CD4-positive, alpha-beta T cell treated with Interferon gamma for 1 hour (primary cell): ENCODE data around the gene VLDLR.
A peak's percentile ranks its signal among the peaks of the same experiment; 100 is the strongest.

Source experiments
- DNase-seq: peaks from one replicate; pipeline ENCODE4 v3.0.0-alpha.2; 2020

VLDLR gene

GRCh38 chr9:2622461-2623287, 1.1 kb downstream of the VLDLR start:
- DNase-seq: no peak

GRCh38 chr9:2623288-2624050, 1.9 kb downstream of the VLDLR start:
- no peak for DNase-seq

- DNase-seq: no peak
These were observed 2.6 kb downstream of the VLDLR start for GRCh38 chr9:2624051-2624682.

- DNase-seq: no peak
These were observed 3.8 kb downstream of the VLDLR start for GRCh38 chr9:2625427-2625826.

- no peak for DNase-seq
These were observed 7.3 kb downstream of the VLDLR start for GRCh38 chr9:2628919-2629318.

GRCh38 chr9:2630158-2630557, 8.6 kb downstream of the VLDLR start:
- DNase-seq: no peak

GRCh38 chr9:2631263-2631662, 9.7 kb downstream of the VLDLR start:
- no peak for DNase-seq

- DNase-seq: no peak
These were observed 12.6 kb downstream of the VLDLR start for GRCh38 chr9:2634153-2634552.

GRCh38 chr9:2634818-2635217, 13.2 kb downstream of the VLDLR start:
- DNase-seq: no peak

GRCh38 chr9:2635922-2636321, 14.3 kb downstream of the VLDLR start:
- DNase-seq: no peak

GRCh38 chr9:2637390-2637789, 15.8 kb downstream of the VLDLR start:
- no peak for DNase-seq

- no peak for DNase-seq
These were observed 17.5 kb downstream of the VLDLR start for GRCh38 chr9:2638871-2639673.

GRCh38 chr9:2639786-2640185, 18.2 kb downstream of the VLDLR start:
- DNase-seq: no peak

- no peak for DNase-seq
These were observed 19.0 kb downstream of the VLDLR start for GRCh38 chr9:2640570-2640969.

GRCh38 chr9:2641033-2641432, 19.4 kb downstream of the VLDLR start:
- DNase-seq: no peak

GRCh38 chr9:2642068-2642467, 20.5 kb downstream of the VLDLR start:
- no peak for DNase-seq

- no peak for DNase-seq
These were observed 24.0 kb downstream of the VLDLR start for GRCh38 chr9:2645569-2645968.

GRCh38 chr9:2655411-2655901, 33.9 kb downstream of the VLDLR start:
- DNase-seq: peak; percentile 14

- DNase-seq: peak; percentile 18
These were observed 35.8 kb downstream of the VLDLR start for GRCh38 chr9:2657427-2657826.

- DNase-seq: no peak
These were observed 40.9 kb downstream of the VLDLR start for GRCh38 chr9:2662496-2662895.

GRCh38 chr9:2663461-2664173, 42.0 kb downstream of the VLDLR start:
- no peak for DNase-seq
